HG03280 (cell line): ENCODE results near the gene EPHA10.
"Not testable (repeated sequence)": the region's sequence is repeated elsewhere in the genome, so short reads cannot be mapped to it uniquely, and the experiment has no call there.

ENCODE experiments used
- ATAC-seq: cut with Tn5 transposase; IDR thresholded peaks from one replicate; pipeline ENCODE4 v1.9.1; 2021; ENCODE audit warnings: mild to moderate bottlenecking, moderate library complexity; ENCODE audit not compliant: unreplicated experiment

EPHA10 gene

DNA sequence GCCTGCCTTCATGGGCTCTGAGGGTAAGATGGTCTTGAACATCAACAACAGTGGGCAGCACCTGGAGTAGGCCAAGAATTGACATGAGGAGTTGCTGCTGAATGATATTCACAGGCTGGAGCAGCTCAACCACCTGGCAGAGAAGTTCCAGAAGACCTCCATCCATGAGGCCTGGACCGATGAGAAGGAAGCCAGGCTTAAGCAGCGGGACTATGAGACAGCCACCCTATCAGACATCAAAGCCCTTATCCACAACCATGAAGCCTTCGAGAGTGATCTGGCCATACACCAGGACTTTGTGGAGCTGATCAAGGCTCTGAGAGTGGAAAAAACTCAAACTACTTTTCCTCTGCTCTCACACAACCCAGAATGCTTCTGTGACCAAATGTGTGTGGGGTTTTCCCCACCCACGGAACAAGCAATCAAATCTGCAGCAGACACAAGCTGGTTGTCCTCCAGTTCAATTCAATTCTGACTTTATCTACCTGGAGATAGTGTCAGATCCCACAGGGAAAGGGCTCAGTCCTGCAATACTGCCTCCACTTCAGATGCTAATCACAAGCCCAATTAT, 12.1 kb upstream of the EPHA10 start:
- no peak for ATAC-seq

DNA sequence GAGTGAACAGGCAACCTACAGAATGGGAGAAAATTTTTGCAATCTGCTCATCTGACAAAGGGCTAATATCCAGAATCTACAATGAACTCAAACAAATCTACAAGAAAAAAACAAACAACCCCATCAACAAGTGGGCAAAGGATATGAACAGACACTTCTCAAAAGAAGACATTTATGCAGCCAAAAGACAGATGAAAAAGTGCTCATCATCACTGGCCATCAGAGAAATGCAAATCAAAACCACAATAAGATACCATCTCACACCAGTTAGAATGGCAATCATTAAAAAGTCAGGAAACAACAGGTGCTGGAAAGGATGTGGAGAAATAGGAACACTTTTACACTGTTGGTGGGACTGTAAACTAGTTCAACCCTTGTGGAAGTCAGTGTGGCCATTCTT, 6.5 kb upstream of the EPHA10 start:
- not testable (repeated sequence) for ATAC-seq

DNA sequence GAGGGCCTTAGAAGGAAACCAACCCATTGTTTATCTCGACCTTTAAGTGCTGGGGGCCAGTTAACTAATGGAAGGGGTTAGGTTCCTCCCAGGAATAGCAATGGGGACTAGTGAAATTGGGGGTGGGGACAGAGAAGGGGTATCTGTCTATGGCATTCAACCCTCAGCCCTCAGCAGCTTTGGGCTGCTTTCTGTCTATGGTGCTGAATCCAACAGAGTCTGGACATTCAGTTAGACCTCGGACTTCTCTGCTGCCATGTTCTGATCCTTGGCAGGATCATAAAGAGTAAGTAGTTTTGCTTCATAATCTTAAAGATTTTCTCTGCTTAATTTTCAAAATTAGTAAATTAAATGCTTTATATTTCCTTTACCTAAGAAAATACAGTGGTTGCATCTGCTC, 2.6 kb upstream of the EPHA10 start:
- no peak for ATAC-seq

DNA sequence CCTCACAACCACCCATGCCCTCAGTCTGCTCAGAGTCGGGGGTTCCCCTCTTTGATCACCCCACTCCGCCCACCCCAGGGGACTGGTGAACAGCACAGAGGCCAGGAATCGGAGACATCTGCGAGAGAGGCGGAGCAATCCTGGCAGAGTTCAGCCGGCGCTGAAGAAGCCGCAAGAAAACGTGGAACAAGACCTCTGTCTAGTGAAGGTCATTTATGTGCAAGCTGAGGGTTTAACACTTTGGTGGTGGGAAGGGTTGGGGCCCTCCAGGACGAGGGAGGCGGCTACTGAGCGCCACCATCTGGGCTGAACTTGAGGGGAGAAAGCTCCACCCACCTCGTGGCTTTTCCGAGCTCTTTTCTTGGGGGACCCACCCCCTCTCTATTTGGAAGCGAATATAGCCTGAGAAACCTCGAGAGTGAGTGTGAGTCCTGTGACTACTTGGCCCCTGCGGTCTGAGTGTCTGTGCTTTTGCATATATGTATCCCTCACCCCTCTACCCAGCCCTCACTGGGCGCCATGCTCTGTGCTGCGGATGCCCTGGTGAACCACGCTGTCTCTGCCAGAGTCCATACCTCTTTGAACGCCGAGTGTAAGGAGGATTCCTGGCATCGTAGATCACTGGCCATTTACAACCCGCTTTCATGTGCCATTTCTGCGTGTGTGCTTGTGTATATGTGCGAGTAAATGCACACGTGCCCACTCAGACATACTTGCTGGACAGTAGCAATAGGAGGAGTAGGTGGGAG, 1.2 kb upstream of the EPHA10 start:
- ATAC-seq = no peak

DNA sequence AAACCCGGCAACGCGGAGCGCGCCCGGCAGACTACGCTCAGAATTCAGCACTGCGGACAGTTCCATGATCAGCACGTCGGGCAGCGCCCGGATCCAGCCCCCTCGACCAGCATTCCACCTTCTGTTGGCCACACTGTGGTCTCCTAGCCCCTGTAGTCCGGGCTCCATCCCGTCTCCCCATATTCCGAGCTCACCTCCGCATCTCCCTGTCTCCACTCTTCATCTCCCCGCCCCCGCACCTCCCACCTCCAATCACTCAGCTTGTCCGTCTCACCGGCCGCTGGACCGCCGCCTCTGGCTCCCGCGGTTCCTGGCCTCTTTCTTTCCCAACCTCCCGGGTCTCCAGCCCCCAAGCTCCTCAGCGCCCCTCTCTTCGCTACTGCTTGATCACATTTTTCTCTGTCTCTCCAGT, 500 bp downstream of the EPHA10 start:
- no peak for ATAC-seq

DNA sequence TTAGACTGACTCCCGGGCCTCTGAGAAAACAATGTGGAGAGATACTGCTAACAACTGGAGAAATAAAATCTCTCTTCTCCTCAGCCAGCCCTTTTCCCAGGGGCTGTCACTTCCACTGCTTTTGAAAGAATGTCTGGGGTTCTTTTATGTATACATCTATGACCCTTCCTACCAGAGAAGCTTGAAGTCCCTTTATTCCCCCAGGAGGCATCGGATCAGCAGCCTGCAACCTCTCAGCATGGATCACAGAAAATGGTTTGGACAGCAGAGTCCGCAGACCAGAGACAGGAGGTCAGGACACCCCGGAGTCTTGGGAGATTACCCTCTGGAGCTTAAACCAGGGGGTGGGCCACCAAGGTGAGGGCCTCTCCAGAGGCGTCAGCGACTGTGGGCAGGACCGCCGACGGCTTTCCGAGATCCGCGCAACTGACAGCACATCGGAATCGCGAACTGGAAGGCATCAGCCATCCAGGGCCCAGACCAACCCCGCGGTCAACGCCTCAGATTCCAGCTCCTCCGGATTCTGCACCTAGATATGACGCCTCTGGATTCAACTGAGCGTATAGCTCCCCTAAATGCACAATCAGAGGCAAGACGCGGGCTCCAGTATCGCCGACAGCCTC, 1.0 kb downstream of the EPHA10 start:
- no peak for ATAC-seq

DNA sequence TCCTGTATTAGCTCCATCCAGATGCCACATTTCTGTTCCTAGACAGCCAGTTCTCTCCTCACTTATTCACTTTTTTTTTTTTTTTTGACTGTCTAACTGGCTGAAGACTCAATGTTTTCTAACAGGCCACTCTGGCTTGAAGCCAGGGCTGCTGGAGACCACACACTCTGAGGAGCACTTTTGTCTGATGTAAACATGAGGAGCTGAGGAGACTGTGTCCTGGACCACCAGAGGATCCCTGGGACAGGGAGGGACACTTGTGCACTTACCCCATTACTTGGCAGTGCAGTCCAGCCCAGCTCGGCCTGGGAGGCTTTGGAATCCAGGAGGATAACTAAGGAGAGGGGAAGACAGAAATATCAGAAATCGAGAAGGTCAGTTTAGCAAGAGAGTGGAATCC, 2.4 kb downstream of the EPHA10 start:
- no peak for ATAC-seq

DNA sequence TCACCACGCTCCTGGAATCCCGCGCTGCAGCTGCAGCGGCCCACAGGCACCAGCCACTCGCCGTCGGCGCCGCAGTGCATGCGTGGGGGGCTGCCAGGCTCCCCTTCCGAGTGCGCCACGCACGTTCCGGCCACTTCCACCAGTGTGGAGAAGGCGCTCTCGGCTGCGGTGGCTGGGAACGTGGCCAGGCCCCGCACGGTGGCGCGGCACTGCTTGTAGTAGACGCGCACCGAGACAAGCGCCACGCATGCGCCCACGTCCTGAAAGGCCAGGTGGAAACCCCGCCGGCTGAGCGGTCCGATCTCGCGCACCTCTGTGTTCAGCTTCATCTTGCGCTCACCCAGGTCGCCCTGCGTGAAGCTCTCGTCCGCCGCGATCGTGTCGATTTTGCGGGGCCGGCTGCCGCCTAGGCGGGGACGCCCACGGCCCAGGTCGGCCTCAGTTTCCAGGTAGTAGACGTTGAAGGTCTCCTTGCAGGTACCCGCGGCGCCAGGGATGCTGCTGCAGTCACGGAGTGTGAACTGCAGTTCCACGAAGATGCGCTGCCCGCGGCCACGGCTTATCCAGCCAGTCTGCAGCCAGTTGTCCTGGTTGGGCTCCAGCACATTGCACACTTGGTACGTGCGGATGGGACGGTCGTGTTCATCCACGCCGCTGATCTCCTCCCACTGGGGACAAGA, 3.4 kb downstream of the EPHA10 start:
- ATAC-seq = no peak

DNA sequence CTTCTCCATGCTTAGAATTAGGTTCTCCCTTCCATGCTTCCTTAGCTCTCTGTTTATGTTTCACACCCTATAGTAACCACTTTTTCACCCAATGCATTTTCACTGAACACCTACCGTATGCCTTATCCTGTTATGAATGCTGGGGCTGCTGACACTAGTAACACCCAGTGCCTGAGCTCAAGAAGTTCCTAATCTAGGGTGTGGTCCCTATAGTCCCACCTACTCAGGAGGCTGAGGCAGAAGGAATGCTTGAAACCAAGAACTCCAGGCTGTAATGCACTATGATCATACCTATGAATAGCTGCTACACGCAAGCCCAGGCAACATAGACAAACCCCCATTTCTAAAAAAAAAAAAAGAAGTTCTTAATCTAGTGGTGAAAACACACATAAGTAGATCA, 5.5 kb downstream of the EPHA10 start:
- no peak for ATAC-seq

DNA sequence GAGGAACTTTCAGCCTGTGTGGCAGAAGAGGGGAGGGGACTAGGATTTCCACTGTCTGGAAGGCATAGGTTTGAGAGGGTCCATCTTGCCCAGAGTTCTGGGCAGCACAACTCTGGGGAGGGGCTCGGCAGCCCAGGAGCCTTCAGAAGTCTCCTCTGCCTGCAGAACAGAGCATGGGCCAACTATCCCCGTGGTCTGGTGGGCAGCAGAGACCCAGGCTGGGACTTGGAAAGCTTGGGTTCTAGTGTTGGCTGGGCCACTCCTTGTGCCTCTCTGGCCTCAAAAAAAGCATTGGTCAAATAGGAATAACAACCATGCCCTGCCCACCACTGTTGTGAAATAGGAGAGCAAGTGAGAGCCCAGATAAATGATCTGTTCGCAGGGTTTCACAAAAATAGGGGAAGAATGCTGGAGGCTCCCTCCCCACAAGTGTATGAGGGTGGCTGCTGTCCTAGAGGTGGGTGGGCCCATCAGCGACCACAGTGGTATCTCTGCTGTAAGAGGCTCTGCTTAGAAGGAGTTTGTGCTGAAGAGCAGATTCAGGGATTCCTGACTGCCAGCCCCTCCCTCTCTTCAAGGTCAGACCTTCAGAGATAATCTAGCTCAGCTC, 8.9 kb downstream of the EPHA10 start:
- no peak for ATAC-seq

DNA sequence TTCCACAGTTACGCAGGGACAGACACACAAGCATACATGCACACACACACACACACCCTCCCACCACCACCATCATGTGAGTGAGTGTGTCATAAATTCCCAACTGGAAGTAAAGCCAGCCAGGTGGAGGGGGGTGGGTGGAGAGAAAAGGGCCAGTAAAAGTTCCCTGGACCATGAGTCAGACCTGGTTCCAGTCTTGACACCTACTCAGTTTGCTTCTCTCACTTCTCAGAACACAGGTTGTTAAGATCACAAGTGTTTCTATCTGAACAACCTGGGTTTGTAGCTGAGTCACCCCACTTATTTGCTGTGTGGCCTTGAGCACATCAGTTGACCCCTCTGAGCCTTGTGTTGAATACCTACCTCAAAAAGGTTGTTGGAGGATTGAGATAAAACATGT, 9.6 kb downstream of the EPHA10 start:
- no peak for ATAC-seq

DNA sequence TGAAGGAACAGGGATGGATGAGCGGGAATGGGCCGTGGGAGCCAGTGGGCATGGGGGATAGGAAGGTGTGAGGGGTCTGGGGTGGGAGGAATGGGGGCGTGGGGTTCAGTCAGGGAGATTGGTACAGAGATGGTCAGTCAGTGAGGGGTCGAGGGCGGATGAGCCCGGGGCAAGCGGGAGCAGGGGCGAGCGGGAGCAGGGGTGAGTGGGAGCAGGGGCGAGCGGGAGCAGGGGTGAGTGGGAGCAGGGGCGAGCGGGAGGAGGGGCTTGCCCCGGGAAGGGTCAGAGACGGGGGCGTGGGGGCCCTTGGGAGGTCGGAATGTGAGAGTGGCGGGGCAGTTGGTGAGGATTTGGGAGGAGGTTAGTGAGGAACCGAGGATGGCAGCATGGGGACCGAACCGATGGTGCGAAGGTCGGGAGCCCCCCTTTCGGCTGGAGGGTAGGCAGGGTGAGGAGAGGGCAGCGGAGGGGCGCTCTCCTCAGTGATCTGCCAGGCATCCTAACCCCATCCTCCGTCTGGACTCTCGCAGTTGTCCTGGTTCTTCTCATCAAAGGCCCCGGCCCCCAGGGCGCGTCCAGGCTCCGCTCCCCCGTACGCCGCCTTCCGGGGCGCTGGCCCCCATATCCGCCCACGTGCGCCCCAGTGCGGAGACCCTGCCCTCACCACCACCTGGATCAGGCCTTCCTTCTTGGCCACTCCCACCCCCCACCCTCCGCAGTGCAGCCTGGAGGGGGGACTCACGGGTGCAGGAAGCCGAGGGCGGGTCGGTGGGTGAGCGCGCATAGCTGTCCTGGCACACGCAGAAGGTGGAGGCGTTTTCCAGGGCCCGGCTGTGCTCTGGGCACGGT, 11.2 kb downstream of the EPHA10 start:
- ATAC-seq = no peak

DNA sequence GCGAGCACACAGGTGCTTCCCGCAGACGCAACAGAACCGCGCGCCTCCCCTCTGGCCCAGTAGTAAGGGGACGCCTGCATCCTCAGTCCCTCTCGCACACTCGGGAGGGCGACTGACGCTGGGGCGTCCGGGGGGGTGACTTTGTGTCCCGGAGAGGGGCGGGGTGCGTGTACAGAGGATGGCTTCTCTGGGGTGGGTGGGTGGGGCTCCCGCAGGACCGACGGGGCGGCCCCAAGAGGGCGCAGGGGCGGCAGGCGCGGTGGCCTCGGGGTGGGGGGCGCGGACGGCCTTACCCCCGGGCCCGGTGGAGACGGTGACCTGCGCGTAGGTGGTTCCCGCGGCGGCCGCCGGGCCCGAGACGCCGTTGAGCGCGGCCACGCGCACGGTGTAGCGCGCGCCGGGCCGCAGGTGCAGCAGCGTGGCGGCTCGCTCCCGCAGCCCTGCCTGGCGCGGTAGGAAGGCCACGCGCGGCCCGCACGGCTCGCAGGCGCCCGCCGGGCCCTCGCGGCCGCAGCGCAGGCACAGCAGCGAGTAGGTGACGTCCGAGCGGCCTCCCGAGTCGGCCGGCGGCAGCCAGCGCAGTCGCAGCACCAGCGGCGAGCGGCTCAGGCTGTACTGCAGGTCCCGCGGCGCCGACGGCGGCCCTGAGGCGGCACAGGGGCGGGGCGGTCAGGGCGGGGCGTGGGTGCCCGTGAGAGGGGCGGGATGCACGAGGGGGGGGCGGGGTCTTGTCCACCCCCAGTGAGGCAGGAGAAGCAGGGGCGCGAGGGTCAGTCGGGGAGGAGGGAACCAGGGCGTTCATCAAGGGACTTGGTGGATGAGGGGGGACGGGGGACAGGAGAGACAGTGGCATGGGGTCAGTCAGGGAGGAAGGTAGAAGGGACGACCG, 12.1 kb downstream of the EPHA10 start:
- ATAC-seq = no peak

DNA sequence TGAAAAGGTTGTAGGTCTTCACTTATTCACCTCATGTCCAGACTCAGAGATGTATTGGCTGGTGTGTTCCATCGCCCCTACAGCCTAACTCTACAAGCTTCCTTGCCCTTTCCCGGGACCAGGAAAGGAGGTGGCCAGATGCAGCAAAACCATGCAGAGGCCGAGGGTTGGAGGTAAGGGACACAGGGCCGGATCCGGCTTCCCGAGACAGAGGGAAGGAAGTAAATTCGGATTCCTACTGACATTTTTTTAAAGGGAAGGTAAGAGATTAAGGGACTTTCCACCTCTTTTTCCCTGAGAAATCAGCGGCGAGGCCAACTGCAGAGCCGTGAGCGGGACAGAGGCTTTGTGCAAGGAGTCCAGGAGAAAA, 12.7 kb downstream of the EPHA10 start:
- ATAC-seq = no peak

DNA sequence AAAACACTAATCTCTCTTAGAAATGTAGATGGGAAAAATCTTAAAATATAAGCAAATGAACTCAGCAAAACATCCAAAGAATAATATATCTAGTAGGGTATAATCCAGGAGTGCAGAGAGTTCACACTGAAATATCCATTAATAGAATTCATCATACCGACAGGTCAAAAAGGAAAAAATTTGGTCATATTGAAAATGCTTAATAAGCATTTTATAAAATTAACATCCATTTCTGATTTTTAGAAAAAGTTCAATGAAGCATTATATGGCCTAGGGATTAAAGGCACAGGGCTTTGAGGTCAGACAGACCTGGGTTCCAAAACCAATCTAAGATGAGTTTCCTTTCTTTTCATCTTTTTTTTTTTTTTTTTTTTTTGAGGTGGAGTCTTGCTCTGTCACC, 16.4 kb downstream of the EPHA10 start:
- no peak for ATAC-seq

DNA sequence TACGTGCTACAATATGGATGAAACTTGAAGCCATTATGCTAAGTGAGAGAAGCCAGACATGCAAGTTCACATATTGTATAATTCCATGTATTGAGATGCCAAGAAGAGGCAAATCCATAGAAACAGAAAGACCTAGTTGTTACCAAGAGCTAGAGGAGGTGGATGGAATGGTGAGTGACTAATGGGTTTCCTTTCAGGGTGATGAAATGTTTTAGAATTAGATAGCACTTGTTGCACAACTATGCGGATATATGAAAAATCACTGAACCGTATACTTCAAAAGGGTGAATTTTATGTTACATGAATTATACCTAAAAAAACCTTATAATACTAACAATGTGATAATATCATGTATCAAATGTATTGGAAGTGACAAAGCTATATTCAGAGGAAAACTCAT, 18.1 kb downstream of the EPHA10 start:
- ATAC-seq = no peak

DNA sequence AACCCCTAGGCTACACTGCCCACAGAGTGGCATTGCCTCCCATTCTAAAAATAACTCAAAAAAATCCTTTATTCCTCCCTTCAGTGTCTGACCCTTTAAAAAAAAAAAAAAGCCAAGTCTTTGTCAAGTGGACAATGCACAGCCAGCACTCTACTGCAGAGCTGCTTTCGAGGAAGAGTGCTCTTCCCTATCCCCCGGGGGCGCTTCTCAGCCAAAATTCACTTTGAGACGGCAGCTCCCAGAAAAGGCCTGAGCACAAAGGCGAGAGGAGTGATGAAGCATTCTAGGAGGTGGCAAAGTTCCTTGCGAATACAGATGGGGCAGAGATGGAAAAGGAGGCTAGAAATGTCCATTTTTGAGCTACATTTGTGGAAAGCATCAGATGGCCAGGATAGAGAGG, 23.3 kb downstream of the EPHA10 start:
- ATAC-seq = no peak

DNA sequence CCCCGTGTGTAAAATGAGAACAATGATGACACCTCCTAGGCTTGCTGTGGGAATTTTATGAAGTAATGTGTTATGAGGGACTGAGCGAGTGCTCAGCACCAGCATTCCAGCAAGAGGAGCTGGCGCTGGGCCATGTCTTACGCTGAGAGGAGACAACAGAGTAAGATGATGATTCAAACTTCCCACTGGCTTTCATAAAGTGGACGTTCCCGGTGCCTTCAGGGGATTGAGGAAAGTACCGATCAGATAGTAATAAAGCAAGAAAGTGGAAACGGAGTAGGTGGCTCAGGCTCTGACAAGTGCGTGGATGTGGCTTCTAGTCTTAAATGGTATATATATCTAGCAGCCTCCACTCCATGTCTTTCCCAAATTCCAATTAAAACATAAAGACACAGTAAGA, 23.8 kb downstream of the EPHA10 start:
- no peak for ATAC-seq

DNA sequence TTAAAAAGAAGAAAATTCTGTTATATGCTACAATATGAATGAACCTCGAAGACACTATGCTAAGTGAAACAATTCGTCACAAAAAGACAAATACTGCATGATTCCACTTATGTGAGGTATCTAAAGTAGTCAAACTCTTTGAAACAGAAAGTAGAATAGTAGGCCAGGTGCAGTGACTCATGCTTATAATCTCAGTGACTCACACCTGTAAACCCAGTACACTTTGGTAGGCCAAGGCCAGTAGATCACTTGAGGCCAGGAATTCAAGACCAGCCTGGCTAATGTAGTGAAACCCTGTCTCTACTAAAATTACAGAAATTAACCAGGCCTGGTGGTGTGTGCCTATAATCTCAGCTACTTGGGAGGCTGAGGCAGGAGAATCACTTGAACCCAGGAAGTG, 25.7 kb downstream of the EPHA10 start:
- no peak for ATAC-seq

DNA sequence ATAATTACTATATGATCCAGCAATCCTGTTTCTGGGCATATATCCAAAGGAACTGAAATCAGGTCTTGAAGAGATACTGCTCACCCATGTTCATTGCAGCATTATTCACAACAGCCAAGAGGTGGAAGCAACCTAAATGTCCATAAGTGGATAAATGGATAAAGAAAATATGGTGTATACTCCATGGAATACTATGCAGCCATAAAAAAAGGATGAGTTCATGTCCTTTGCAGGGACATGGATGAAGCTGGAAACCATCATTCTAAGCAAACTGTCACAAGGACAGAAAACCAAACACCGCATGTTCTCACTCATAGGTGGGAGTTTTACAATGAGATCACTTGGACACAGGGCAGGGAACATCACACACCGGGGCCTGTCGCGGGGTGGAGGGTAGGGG, 26.3 kb downstream of the EPHA10 start:
- not testable (repeated sequence) for ATAC-seq
